C1 segment of cervical spinal cord (tissue), 14 donors: ENCODE data around the gene FOSB.
A peak's percentile ranks its signal among the peaks of the same experiment; 100 is the strongest.
"Not testable (repeated sequence)": the region's sequence is repeated elsewhere in the genome, so short reads cannot be mapped to it uniquely, and the experiment has no call there.

Source experiments
- DNase-seq, 14 donors: peaks; one replicate each; lab custom pipeline; 2025; lab: John Stamatoyannopoulos, UW

Gene FOSB

DNA sequence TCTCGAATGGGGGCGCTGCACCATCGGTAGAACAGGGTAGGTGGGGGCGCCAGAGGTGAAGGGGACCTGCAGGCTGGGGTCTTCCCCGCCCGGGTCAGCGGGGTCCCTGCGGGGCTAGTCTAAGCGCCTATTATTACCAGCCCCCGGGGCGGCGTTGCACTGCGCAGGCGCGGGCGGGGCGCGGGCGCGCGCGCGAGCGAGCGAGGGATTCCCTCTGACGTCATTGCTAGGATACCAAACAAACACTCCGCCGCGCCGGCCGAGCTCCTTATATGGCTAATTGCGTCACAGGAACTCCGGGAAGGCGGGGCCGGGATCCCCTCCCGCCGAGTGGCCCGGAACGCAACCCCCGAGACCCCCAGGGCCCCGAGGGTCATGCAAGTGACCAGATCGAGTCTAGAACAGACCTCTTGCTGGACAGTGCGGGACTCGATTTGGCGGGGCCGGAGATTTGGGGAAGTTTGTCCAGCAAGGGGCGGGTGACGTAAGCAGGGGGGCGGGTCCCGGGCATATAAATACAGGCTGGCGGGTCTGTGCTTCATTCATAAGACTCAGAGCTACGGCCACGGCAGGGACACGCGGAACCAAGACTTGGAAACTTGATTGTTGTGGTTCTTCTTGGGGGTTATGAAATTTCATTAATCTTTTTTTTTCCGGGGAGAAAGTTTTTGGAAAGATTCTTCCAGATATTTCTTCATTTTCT is at the start of gene FOSB:
TSS of gene FOSB (plus strand) at position 541 of the 703 bp plus-strand sequence. CDS start 591 bp downstream, outside the sequence.
- peak; percentile 77 to 99 (median 94) for DNase-seq

- DNase-seq: no peak
These were observed 49.0 kb upstream of the FOSB start for GRCh38 chr19:45418802-45419201.

DNA sequence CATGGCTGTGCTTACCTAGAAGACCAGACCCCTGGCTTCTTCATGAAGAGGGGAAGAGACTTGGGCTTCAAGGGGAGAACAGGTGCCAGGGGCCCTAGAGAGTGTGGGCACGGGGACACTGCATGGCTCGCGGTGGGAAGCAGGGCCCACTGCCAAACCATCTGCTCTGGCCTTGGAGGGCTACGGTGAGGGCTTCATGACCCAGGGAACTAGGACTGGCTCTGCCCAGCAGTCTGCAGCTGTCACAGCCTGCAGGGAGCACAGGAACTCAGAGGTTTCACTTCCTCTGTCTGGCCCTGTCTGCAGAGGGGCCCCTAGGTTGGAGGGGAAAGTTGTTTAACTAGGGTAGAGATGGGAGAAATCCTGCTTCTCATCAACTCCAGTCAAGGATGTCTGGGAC is 48.4 kb upstream of the FOSB start:
- DNase-seq: peak in 7 of 14 donors; percentile 10 to 63 (median 40)

DNA sequence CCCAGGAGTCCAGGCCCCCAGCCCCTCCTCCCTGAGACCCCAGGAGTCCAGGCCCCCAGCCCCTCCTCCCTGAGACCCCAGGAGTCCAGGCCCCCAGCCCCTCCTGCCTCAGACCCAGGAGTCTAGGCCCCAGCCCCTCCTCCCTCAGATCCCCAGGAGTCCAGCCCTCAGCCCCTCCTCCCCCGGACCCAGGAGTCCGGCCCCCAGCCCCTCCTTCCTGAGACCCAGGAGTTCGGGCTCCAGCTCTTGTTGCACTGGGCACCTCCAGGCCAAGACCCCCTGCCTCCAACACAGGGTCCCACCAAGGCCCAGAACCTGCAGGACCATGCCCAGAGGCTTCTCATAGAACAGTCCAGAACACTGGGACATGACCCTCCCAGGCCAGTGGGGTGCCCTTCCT is 47.9 kb upstream of the FOSB start:
- no peak for DNase-seq

DNA sequence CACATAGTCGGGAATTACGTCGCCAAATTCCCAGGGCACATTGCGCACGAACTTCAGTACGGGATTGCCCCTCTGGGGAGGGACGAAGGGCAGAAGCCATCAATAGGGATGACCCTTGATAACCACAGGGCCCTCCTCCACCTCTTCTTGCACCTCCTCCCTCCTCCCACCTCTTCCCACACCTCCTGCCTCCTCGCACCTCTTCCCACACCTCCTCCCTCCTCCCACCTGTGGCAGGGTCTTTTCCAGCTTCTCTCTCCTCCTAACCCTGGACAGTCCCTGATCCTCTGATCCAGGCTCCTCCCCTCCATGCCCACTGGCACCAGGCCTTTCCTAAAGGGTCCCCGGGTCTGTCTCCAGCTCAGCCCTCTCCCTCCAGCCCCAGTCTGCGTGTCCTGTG is 47.4 kb upstream of the FOSB start:
- DNase-seq: no peak

GRCh38 chr19:45420871-45421270 is 46.9 kb upstream of the FOSB start:
- DNase-seq: no peak

DNA sequence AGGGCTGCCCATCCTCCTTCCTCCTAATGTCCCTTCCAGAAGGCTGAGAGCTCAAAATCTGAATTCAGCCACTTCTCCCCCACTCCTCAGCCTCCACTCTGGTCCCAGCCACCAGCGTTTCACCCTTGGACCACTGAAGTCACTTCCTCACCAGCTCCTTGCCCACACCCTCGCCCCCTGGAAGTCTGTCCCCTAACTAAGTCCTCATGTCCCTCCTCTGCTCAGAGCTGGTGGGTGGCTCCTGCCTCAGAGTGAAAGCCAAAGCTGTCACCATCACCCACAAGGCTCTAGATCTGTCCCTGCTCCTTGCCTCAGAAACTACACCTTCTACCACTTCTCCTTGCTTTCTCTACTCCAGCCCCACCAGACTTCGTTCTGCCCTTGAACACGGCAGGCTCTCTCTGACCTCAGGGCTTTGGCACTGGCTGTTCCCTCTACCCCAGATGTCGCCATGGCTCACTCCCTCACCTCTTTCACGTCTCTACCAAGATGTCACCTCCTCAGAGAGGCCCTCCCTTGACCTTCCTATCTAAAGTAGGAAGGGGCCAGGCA is 45.8 kb upstream of the FOSB start:
- no peak for DNase-seq

DNA sequence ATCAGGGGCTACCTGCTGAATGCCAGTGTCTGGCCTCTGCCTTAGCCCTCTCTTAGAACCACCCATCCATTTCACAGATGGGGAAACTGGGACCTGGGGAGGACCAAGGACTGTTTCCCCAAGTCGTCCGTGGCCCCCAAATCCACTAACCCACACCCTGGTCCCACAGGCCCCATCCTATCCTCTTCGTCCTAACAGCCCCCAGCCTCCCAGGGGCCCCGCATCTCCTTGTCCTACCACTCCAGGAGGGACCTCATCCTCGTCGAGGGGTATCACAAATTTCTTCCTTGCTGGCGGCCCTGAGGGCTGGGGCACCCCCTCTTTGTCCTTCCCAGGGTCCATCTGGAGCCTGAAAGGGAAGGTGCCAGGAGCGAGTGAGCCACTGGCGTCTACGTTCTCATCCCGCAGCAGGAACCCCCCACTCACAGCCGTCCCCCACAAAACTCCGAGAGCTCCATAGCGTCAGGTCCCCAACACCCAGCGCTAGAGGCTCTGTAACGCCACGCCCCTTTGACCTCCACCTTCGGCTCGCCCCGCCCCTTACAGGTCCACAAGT is 44.7 kb upstream of the FOSB start:
- no peak for DNase-seq

- DNase-seq: peak; percentile 33 to 95 (median 87)
These were observed 44.1 kb upstream of the FOSB start, which contains the start of gene ERCC1 for GRCh38 chr19:45423589-45424190. TSS of gene ERCC1 (minus strand) at chr19:45423917. CDS start at chr19:45423374, 543 bp downstream.

- DNase-seq: peak in 7 of 14 donors; percentile 55 to 73 (median 63)
These were observed 43.4 kb upstream of the FOSB start for GRCh38 chr19:45424191-45425058.

- DNase-seq: peak in 1 of 14 donors; percentile 28
These were observed 39.2 kb upstream of the FOSB start for GRCh38 chr19:45428384-45429231.

DNA sequence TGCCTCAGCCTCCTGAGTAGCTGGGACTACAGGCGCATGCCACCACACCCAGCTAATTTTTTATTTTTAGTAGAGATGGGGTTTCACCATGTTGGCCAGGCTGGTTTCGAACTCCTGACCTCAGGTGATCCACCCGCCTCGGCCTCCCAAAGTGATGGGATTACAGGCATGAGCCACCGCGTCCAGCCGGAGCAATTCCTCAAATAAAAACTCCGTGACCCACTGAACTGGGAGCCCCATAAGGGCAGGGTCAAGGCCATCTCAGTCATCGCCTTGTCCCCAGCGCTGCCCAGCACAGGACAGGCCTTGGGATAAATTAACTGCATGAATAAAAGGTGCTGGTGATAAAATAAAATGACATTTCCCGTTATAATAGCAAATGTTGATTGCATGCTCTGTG is 37.9 kb upstream of the FOSB start:
- not testable (repeated sequence) for DNase-seq

- DNase-seq: not testable (repeated sequence)
These were observed 36.8 kb upstream of the FOSB start for GRCh38 chr19:45431008-45431407.

GRCh38 chr19:45432543-45432942 is 35.3 kb upstream of the FOSB start:
- not testable (repeated sequence) for DNase-seq

DNA sequence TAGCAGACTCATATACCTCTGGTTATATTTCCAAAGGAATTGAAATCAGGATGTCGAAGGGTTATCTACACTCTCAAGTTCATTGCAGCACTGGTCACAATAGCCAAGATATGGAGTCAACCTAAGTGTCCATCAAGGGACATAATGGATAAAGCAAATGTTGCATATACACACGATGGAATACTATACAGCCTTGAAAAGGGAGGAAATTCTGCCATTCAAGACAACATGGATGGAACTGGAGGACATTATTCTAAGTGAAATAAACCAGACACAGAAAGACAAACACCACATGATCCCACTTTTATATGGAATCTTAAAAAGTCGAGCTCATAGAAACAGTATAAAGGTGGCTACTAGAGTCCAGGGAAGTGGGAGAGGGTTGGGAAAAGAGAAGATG is 30.5 kb upstream of the FOSB start:
- no peak for DNase-seq

DNA sequence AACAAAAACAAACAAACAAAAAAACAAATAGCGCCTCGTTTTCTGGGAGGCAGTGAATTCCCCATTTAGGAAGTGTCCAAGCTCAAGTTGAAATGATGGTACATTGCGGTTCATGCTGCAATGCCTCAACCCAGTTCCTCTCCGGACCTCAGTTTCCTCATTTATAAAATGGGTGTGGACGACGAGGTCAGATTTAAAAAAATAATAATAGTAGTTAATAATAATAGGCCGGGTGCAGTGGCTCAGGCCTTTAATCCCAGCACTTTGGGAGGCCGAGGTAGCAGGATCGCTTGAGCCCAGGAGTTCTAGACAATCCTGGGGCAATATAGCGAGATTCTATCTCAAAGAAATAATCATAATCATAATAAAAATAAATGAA is 28.6 kb upstream of the FOSB start:
- no peak for DNase-seq

- DNase-seq: peak; percentile 11 to 93 (median 82)
These were observed 28.1 kb upstream of the FOSB start for GRCh38 chr19:45439569-45440258.

- peak in 1 of 14 donors; percentile 45 for DNase-seq
These were observed 27.5 kb upstream of the FOSB start for GRCh38 chr19:45440259-45440638.

DNA sequence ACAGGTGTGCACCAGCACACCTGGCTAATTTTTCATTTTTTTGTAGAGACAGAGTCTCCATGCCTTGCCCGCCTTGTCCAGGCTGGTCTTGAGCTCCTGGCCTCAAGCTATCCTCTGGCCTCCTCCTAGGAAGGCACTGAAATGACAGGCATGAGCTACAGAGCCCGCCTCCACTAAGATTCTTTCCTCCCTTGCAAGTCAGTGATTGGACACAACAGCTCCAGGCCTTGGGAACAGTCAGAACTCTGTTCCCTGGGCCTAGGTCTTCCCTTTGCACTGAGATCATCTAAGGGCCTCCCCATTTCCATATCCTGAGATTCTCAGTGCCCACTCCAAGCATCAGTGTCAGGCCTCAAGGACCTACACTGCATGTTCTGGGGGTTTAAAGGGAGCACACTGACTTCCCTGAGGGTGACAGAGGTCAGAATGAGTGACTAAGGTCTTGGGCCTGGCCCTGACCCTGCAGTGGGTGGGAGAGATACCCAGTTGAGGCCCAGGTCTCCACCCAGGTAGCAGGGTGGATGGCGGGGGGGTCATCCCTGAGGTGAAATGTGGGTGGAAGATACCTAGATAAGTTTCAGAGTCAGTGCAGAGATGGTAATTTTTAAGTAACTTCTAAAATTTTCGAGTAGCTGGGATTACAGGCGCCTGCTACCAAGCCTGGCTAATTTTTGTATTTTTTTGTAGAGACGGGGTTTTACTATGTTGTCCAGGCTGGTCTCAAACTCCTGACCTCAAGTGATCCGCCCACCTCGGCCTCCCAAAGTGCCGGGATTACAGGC is 26.7 kb upstream of the FOSB start:
- no peak for DNase-seq
